Measurements from ENCODE around the gene OSBPL8.

OSBPL8 gene

DNA sequence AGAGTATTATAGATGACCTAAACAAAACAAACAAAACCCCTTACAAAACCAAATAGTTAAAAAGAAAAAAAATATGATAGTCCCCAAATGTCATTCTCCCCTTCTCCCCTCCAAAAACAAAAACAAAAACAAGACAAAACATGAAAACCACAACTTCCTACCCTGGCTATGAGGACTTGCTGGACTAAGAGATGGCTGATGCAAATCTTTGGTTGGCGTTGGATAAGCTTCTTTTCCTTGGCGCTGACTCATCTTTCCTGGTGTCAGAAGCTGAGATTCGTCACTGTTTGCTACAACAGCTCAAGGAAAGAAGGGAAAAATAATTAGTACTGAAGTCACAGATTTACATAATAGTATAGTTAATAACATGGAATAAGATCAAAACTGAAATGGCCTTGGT lies 108.9 kb downstream of the OSBPL8 start:
- DNase-seq (ENCODE audit: extremely low read depth, low read depth): no peak
- no peak for TF ChIP-seq CTCF (IDR thresholded peaks at IDR 0.05; ENCODE audit: low read depth, low read length, missing control alignments)
- H3K4me3 ChIP-seq (replicated peaks; ENCODE audit: low read depth, low read length): no peak overlapping the region

- H3K4me3 ChIP-seq (replicated peaks; ENCODE audit: low read depth, low read length): no peak overlapping the region
- no peak for TF ChIP-seq CTCF (IDR thresholded peaks at IDR 0.05; ENCODE audit: low read depth, low read length, missing control alignments)
- DNase-seq (ENCODE audit: extremely low read depth, low read depth): no peak
Measured at GRCh38 chr12:76449993-76450392, 109.6 kb downstream of the OSBPL8 start.

DNA sequence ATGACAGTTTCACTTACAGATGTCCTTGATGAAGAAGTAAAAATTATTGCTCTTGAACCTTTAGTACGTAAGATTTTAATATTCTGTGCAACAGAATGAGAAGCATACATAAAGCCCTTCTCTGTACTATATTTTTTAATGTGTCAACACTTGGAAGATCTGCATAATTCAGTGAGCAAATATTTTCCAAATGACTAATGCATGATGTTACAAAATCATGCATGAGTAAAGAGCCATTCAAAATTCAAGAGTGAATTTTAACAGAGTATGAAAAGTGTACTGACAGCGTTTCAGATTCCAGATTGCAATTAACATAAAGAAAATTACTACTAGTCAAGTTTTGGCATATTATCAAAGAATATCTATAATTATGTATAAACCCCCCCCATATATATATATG lies 110.0 kb downstream of the OSBPL8 start:
- no peak for TF ChIP-seq CTCF (IDR thresholded peaks at IDR 0.05; ENCODE audit: low read depth, low read length, missing control alignments)
- H3K4me3 ChIP-seq (replicated peaks; ENCODE audit: low read depth, low read length): no peak overlapping the region
- DNase-seq (ENCODE audit: extremely low read depth, low read depth): no peak

DNA sequence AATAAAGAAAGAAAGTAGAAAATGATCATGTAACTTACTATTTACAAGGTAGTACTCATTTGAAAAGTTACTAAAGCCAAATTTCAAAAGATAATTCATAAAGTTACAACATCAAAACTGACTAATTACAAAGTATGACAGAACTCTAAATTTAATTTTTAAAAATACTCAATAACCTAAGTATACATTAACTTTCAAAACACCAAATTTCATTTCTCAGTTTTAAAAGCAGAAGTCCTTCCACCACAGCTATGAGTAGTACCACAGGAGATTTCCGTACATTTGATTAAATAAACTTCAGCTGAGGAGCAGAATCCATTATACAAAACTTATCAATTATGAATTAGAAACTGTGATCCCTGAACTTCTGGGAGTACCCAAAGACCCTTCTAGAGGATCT lies 110.6 kb downstream of the OSBPL8 start:
- H3K4me3 ChIP-seq (replicated peaks; ENCODE audit: low read depth, low read length): no peak overlapping the region
- no peak for TF ChIP-seq CTCF (IDR thresholded peaks at IDR 0.05; ENCODE audit: low read depth, low read length, missing control alignments)
- no peak for DNase-seq (ENCODE audit: extremely low read depth, low read depth)

DNA sequence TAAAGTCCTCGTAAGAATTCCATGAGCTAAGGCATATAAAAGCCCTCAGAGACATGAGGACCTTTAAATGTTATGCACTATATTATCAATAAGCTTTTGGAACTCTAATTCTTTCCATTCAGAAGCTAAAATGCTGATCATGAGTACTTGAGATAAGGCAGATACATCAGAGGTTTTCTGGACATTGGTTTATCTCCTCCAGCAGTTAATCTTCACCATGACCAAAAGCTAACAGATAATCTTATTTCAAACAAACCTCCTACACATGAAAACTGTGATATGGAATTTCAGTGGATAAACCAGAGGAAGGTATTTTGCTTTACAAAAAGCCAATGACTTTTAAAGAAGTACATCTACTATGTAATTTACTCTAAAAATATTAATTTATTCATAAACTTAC lies 113.5 kb downstream of the OSBPL8 start:
- H3K4me3 ChIP-seq (replicated peaks; ENCODE audit: low read depth, low read length): no peak overlapping the region
- no peak for TF ChIP-seq CTCF (IDR thresholded peaks at IDR 0.05; ENCODE audit: low read depth, low read length, missing control alignments)
- no peak for DNase-seq (ENCODE audit: extremely low read depth, low read depth)

DNA sequence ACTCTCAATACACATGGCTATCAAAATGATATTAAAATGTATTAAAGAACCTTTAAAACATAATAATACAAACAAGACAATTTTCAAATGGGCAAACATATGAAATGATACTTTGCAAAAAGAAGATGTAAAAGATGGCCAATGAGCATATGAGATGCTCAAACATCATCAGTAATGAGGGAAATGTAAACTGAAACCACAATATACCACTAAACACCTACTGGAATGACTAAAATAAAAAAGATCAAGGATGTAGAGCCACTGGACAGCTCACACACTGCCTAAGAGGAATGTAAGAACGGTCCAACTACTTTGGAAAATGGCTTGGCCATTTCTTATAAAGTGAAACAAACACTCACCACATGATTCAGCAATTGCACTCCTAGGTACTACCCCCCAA lies 114.1 kb downstream of the OSBPL8 start:
- H3K4me3 ChIP-seq (replicated peaks; ENCODE audit: low read depth, low read length): no peak overlapping the region
- TF ChIP-seq CTCF (IDR thresholded peaks at IDR 0.05; ENCODE audit: low read depth, low read length, missing control alignments): no peak
- DNase-seq (ENCODE audit: extremely low read depth, low read depth): no peak

- H3K4me3 ChIP-seq (replicated peaks; ENCODE audit: low read depth, low read length): no peak overlapping the region
- no peak for TF ChIP-seq CTCF (IDR thresholded peaks at IDR 0.05; ENCODE audit: low read depth, low read length, missing control alignments)
- no peak for DNase-seq (ENCODE audit: extremely low read depth, low read depth)
Measured at GRCh38 chr12:76444408-76444984, 115.1 kb downstream of the OSBPL8 start.
